ENCODE data around the gene TMEM131L.

DNA sequence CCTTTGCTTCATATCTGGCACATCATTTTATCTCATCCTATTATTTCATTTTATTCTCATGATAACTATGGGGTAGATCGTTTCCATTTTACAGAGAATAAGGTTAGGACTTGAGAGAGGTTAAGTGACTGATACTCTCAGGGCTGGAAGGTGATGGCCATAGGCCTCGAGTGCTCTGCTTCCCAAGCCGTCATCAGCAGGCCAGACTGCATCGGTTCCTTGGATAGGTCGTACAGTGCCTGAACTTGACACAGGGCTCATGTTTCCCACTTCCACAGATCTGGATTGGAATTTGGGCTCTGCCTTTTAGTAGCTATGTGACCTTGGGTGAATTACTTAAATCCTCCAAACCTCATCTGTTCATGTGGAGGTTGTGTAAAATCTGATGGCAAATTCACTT is 81.4 kb downstream of the TMEM131L start:
- TF ChIP-seq EGR1 (IDR thresholded peaks at IDR 0.05), result no peak
- TF ChIP-seq EP300 (IDR thresholded peaks at IDR 0.05; ENCODE audit: borderline replicate concordance), result no peak
- TF ChIP-seq YY1 (IDR thresholded peaks at IDR 0.05; ENCODE audit: low read depth), result no peak
- TF ChIP-seq, protein P1, sequence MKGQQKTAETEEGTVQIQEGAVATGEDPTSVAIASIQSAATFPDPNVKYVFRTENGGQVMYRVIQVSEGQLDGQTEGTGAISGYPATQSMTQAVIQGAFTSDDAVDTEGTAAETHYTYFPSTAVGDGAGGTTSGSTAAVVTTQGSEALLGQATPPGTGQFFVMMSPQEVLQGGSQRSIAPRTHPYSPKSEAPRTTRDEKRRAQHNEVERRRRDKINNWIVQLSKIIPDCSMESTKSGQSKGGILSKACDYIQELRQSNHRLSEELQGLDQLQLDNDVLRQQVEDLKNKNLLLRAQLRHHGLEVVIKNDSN (IDR thresholded peaks at IDR 0.05), result no peak
- no peak for TF ChIP-seq TAF1 (IDR thresholded peaks at IDR 0.05; ENCODE audit: low read depth)
- no peak for TF ChIP-seq CEBPB (IDR thresholded peaks at IDR 0.05)
- TF ChIP-seq, protein P2, sequence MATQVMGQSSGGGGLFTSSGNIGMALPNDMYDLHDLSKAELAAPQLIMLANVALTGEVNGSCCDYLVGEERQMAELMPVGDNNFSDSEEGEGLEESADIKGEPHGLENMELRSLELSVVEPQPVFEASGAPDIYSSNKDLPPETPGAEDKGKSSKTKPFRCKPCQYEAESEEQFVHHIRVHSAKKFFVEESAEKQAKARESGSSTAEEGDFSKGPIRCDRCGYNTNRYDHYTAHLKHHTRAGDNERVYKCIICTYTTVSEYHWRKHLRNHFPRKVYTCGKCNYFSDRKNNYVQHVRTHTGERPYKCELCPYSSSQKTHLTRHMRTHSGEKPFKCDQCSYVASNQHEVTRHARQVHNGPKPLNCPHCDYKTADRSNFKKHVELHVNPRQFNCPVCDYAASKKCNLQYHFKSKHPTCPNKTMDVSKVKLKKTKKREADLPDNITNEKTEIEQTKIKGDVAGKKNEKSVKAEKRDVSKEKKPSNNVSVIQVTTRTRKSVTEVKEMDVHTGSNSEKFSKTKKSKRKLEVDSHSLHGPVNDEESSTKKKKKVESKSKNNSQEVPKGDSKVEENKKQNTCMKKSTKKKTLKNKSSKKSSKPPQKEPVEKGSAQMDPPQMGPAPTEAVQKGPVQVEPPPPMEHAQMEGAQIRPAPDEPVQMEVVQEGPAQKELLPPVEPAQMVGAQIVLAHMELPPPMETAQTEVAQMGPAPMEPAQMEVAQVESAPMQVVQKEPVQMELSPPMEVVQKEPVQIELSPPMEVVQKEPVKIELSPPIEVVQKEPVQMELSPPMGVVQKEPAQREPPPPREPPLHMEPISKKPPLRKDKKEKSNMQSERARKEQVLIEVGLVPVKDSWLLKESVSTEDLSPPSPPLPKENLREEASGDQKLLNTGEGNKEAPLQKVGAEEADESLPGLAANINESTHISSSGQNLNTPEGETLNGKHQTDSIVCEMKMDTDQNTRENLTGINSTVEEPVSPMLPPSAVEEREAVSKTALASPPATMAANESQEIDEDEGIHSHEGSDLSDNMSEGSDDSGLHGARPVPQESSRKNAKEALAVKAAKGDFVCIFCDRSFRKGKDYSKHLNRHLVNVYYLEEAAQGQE (IDR thresholded peaks at IDR 0.05; ENCODE audit: low read depth), result no peak
- TF ChIP-seq TEAD4 (IDR thresholded peaks at IDR 0.05), result no peak
- no peak for TF ChIP-seq FOXM1 (IDR thresholded peaks at IDR 0.05; ENCODE audit: borderline replicate concordance, low read depth)
- TF ChIP-seq CREB1 (IDR thresholded peaks at IDR 0.05; ENCODE audit: low read depth), result no peak

Measured in Ishikawa (cell line).